Mammary epithelial cell (primary cell): ENCODE measurements around the gene LDLRAP1.
"Not testable (repeated sequence)": the region's sequence is repeated elsewhere in the genome, so short reads cannot be mapped to it uniquely, and the experiment has no call there.

Experiments used
- CTCF ChIP-seq, 2 donors: IDR thresholded peaks in 1 of 2; conservative IDR thresholded peaks in 1 of 2; 2 replicates each; pipeline ENCODE4 v1.5.1; 2011 to 2012; ENCODE audit warnings: inconsistent platforms in 2 of 2, low read length in 2 of 2, mild to moderate bottlenecking in 2 of 2, control low read depth in 1 of 2, low read depth in 1 of 2; ENCODE audit not compliant: insufficient read depth in 1 of 2; ENCODE audit errors: extremely low read depth in 1 of 2
- EZH2 ChIP-seq: IDR thresholded peaks from 2 replicates; pipeline ENCODE4 v1.6.1; 2012; ENCODE audit warnings: low read length, inconsistent platforms, borderline replicate concordance

GRCh38 chr1:25588224-25588623 lies 44.8 kb downstream of the LDLRAP1 start:
- TF ChIP-seq CTCF (conservative IDR thresholded peaks at IDR 0.05 in 1 of 2, IDR thresholded peaks at IDR 0.05 in 1 of 2; ENCODE audit: extremely low read depth in 1 of 2, insufficient read depth in 1 of 2, low read depth in 1 of 2, low read length in 2 of 2); EZH2: not testable (repeated sequence)
